Activated CD8-positive, alpha-beta T cell treated with anti-CD3 and anti-CD28 coated beads, Interleukin-2, amount 10 ng/mL, durations not matched to agents 7 days and 5 days (primary cell): ENCODE results near the gene CRADD. TPM values are rescaled to one million over a fixed set of nuclear protein-coding genes. Genes with fewer than 3 reads are reported as not detected.
"Not testable (repeated sequence)": the region's sequence is repeated elsewhere in the genome, so short reads cannot be mapped to it uniquely, and the experiment has no call there.

Source experiments
- ATAC-seq: fragments of 150-1000 bp; cut with Tn5 transposase; one replicate; pipeline ENCODE4 v1.10.0; 2021; ENCODE audit warnings: moderate library complexity
- CTCF ChIA-PET: fragments of 350-600 bp; sonication (Branson Sonifier 250); formaldehyde crosslinking; loops from one replicate; lab custom pipeline; 2021; ENCODE audit warnings: antibody characterized with exemption; lab: Charles Lee
- POLR2A ChIA-PET: fragments of 350-600 bp; sonication (Branson Sonifier 250); formaldehyde crosslinking; loops from one replicate; lab custom pipeline; 2021; ENCODE audit warnings: antibody characterized with exemption; lab: Charles Lee
- DNase-seq: peaks from one replicate; pipeline ENCODE4 v3.0.0-alpha.2; 2020
- H3K27ac Mint-ChIP-seq: one replicate; pipeline ENCODE4 v1.8.0; 2021; ENCODE audit warnings: mild to moderate bottlenecking, mixed read lengths
- H3K27me3 Mint-ChIP-seq: one replicate; pipeline ENCODE4 v1.8.0; 2021; ENCODE audit warnings: low read depth, mixed read lengths
- H3K36me3 Mint-ChIP-seq: one replicate; pipeline ENCODE4 v1.8.0; 2021; ENCODE audit warnings: low read depth, mixed read lengths
- H3K4me1 Mint-ChIP-seq: one replicate; pipeline ENCODE4 v1.8.0; 2021; ENCODE audit warnings: low read depth, mixed read lengths
- H3K4me3 Mint-ChIP-seq: one replicate; pipeline ENCODE4 v1.8.0; 2021; ENCODE audit warnings: mild to moderate bottlenecking, mixed read lengths
- H3K9me3 Mint-ChIP-seq: one replicate; pipeline ENCODE4 v1.8.0; 2022; ENCODE audit warnings: mixed read lengths; ENCODE audit not compliant: insufficient read depth
- total RNA-seq, 2 experiments: library from RNA; stranded (reverse); gene quantifications; one replicate each; pipeline ENCODE4 v1.2.3, GENCODE V29; 2021

The CRADD gene
- total RNA-seq, 2 experiments from 2014 or later = 10.8 to 14.6 TPM

GRCh38 chr12:93873561-93873960 is 196.4 kb downstream of the CRADD start:
- Mint-ChIP-seq H3K36me3 (peaks cover 17% of the 10 kb centered on the region), H3K4me3 (no peak overlapping the region), H3K9me3 (peaks cover 60% of the 10 kb centered on the region), H3K27ac (no peak overlapping the region), H3K4me1 (no peaks in the 10 kb centered on the region), H3K27me3 (peaks cover 9% of the 10 kb centered on the region)
- ChIA-PET CTCF (interaction anchor here (0.6 kb wide), 1 partner anchor 20 kb away, joined by 3 read pairs; no protein-coding TSS in a partner anchor), POLR2A (no interaction called here)
- no peak for DNase-seq
- no peak for ATAC-seq

DNA sequence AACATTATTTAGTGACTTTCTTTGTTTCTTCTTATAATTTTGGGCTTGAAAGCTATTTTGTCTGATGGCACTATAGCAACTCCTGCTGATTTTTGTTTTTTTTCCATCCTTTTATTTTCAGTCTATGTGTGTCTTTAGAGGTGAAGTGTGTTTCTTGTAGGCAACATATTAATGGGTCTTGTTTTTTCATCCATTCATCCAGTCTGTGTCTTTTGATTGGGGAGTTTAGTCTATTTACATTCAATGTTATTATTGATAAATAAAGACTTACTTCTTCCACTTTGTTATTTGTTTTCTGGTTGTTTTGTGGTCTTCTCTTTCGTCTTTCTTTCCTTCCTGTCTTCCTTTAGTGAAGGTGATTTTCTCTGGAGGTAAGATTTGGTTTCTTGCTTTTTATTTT is 198.0 kb downstream of the CRADD start:
- ATAC-seq (no peak), DNase-seq (no peak)
- Mint-ChIP-seq H3K36me3 (peaks cover 17% of the 10 kb centered on the region), H3K4me1 (peaks cover 3% of the 10 kb centered on the region), H3K9me3 (peaks cover 46% of the 10 kb centered on the region), H3K27ac (no peak overlapping the region), H3K4me3 (no peak overlapping the region), H3K27me3 (peaks cover 6% of the 10 kb centered on the region)
- POLR2A ChIA-PET = no interaction called here
- CTCF ChIA-PET = no interaction called here

DNA sequence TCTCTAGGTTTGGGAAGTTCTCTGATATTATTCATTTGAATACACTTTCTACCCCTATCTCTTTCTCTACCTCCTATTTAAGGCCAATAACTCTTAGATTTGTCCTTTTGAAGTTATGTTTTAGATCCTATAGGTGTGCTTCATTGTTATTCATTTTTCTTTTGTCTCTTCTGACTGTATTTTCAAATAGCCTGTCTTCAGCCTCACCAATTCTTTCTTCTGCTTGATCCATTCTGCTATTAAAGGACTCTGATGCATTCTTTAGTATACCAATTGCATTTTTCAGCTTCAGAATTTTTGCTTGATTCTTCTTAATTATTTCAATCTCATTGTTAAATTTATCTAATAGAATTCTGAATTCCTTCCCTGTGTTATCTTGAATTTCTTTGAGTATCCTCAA is 199.2 kb downstream of the CRADD start:
- DNase-seq (no peak), ATAC-seq (no peak)
- Mint-ChIP-seq H3K4me3 (no peak overlapping the region), H3K27me3 (peaks cover 6% of the 10 kb centered on the region), H3K4me1 (peaks cover 15% of the 10 kb centered on the region), H3K36me3 (peaks cover 20% of the 10 kb centered on the region), H3K9me3 (peaks cover 46% of the 10 kb centered on the region), H3K27ac (no peak overlapping the region)
- ChIA-PET CTCF (no interaction called here), POLR2A (no interaction called here)

DNA sequence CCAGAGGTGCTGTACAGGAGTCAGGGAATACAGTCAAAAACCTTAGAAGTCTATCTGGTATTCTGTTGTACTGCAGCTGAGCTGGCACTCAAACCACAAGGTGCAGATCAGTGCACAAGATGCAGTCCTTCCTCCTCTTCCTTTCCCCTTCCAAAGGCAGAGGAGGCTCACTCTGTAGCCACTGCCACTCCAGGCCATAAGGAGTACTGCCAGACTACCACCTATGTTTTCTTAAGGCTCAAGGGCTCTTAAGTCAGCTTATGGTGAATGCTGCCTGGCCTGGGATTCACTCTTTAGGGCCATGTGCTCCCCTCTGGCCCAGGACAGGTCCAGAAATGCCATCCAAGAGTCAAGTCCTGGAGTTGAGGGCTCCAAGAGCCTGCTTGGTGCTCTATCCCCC is 200.3 kb downstream of the CRADD start:
- Mint-ChIP-seq H3K4me3 (no peak overlapping the region), H3K9me3 (peaks cover 42% of the 10 kb centered on the region), H3K4me1 (peaks cover 18% of the 10 kb centered on the region), H3K27me3 (peaks cover 6% of the 10 kb centered on the region), H3K36me3 (peaks cover 18% of the 10 kb centered on the region), H3K27ac (no peak overlapping the region)
- DNase-seq (no peak), ATAC-seq (no peak)
- ChIA-PET POLR2A (no interaction called here), CTCF (no interaction called here)

DNA sequence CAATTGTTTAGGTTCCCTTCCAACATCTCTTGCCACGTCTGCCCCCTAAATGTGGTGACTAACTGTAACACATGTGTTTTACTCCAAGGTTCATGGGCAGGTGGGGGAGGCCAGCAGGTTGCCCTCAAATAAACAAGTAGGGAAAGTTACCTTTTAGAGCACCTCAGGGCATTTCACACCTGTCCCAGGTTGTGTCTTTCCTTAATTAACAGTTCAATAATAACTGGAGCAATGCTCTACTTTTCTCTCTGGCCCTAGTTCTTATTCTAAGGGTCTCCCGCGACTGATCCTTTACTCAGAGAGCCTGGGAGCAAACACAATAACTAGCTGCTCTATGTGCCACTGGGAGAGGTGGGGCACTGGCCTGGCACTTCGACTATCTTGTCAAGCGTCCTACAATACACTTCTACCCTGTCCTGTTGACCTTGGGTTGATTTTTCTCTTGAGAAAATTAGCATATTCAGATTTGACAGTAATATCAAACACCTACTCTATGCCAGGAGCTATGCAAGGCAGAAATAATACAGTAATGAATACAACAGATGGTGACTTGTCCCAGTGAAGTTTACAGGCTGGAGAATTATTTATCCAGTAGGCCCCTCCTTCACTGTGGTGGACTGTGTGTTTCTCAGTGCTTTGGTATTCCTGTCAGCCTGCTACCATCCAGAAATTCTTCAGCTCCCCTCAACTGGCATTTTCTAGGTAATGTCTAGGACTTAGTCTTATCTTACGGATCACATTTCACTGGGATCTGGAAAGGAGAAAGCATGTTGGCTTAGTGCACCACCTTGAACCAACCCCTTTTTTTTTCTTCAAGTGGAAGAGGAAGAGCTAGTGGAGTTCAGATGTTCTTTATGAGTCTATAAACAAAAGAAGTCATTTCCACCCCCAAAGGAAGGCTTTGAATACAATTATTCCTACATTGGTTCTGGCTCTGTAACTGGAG is 202.6 kb downstream of the CRADD start:
- Mint-ChIP-seq H3K9me3 (peaks cover 21% of the 10 kb centered on the region), H3K36me3 (peaks cover 12% of the 10 kb centered on the region), H3K27me3 (no peaks in the 10 kb centered on the region), H3K4me3 (no peak overlapping the region), H3K27ac (peak overlapping the region; percentile 34), H3K4me1 (peaks cover 18% of the 10 kb centered on the region)
- POLR2A ChIA-PET = no interaction called here
- DNase-seq = no peak
- ATAC-seq = no peak
- CTCF ChIA-PET = interaction anchor here (0.8 to 1.3 kb wide), 3 partner anchors 24 to 221 kb away, joined by 3 read pairs; no protein-coding TSS in a partner anchor

DNA sequence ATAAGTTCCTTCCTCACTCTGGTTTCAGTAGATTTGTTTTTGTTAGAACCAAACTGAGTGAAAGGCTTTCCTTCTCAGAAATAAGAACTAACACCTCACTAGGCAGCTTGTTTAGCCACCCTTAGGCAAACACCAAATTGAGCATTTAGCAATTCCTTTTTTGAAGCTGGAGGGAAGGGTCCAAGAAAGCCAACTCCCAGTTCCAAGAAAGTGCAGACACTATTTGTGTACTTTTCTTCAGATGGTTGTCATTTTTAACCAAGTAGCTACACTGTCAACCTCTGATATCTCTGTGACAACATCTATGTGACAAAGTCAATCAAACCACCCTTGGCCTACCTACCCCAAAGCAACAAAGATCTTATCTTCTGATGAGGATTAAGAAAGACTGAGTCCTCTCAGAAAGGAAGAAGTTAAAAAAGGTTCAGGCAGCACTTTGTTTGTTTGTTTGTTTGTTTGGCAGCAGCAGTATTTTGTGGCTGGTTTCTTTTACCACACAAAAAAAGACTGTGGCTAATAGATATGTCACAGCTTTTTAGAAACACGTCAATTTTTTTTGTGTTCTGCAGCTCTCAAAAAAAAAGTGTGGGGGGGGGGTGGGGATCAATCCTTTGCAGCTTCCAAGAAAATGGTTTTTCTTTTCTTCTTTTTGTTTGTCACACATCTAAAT is 203.8 kb downstream of the CRADD start:
- H3K9me3 Mint-ChIP-seq = peaks cover 10% of the 10 kb centered on the region
- DNase-seq = no peak
- peak overlapping the region; percentile 74 for H3K27ac Mint-ChIP-seq
- POLR2A ChIA-PET = interaction anchor here (0.6 kb wide), 1 partner anchor 30 kb away, joined by 4 read pairs; no protein-coding TSS in a partner anchor
- peak; percentile 74 for ATAC-seq
- H3K36me3 Mint-ChIP-seq = peaks cover 12% of the 10 kb centered on the region
- H3K4me1 Mint-ChIP-seq = peaks cover 18% of the 10 kb centered on the region
- H3K4me3 Mint-ChIP-seq = no peak overlapping the region
- H3K27me3 Mint-ChIP-seq = no peaks in the 10 kb centered on the region
- CTCF ChIA-PET = interaction anchor here (0.6 to 1.3 kb wide), 5 partner anchors 23 to 221 kb away, joined by 3 to 4 read pairs (median 3); no protein-coding TSS in a partner anchor

GRCh38 chr12:93882763-93883162 is 205.6 kb downstream of the CRADD start:
- no peaks in the 10 kb centered on the region for H3K9me3 Mint-ChIP-seq
- no peak overlapping the region for H3K27ac Mint-ChIP-seq
- peaks cover 18% of the 10 kb centered on the region for H3K4me1 Mint-ChIP-seq
- DNase-seq = no peak
- no peaks in the 10 kb centered on the region for H3K27me3 Mint-ChIP-seq
- peaks cover 5% of the 10 kb centered on the region for H3K36me3 Mint-ChIP-seq
- ATAC-seq = no peak
- CTCF ChIA-PET = no interaction called here
- H3K4me3 Mint-ChIP-seq = no peak overlapping the region
- POLR2A ChIA-PET = no interaction called here

- POLR2A ChIA-PET = no interaction called here
- CTCF ChIA-PET = no interaction called here
- H3K4me3 Mint-ChIP-seq = no peak overlapping the region
These were observed 206.4 kb downstream of the CRADD start for GRCh38 chr12:93883436-93884154.

DNA sequence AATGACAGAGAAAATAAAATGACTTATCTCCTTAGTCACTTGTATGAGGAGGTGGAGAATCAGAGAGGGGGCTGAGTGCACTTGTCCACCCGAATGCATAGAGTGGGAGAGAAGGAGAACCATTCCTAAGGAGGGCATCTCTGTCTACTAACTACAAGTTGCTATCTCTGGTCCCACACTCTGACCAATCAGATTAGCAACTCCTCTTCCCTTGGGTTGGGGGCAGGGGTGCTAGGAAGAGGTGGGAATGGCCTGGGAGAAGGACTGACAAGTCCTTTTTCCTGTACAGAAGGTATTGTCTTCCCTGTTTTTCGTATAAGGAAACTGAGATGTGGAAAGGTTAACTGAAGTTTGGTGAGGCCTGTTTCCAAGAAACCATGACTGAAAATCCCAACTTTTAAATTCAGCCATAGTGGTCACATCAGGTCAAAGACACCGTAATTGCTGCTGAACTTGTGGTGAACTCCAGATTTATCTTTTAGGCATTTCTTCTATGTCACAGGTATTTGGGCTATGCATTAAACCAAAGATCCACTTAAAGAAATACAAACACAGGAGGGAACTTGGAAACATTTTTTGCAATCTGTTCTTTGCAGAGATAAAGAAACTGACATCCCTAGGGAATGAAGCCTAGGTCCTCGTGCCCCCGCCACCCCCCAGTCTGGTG is 207.8 kb downstream of the CRADD start:
- CTCF ChIA-PET = no interaction called here
- Mint-ChIP-seq H3K9me3 (no peaks in the 10 kb centered on the region), H3K27me3 (no peaks in the 10 kb centered on the region), H3K27ac (no peak overlapping the region), H3K4me1 (peaks cover 18% of the 10 kb centered on the region), H3K36me3 (peaks cover 3% of the 10 kb centered on the region), H3K4me3 (no peak overlapping the region)
- POLR2A ChIA-PET = no interaction called here
- ATAC-seq (no peak), DNase-seq (no peak)

More at GRCh38 chr12:93883436-93884154, 206.4 kb downstream of the CRADD start:
- peaks cover 18% of the 10 kb centered on the region for H3K4me1 Mint-ChIP-seq
- ATAC-seq (no peak), DNase-seq (no peak)
- H3K36me3 Mint-ChIP-seq = peaks cover 5% of the 10 kb centered on the region
- no peaks in the 10 kb centered on the region for H3K27me3 Mint-ChIP-seq
- no peak overlapping the region for H3K27ac Mint-ChIP-seq
- no peaks in the 10 kb centered on the region for H3K9me3 Mint-ChIP-seq

GRCh38 chr12:93885973-93886532 is 208.9 kb downstream of the CRADD start:
- H3K36me3 Mint-ChIP-seq, H3K27me3 Mint-ChIP-seq, ATAC-seq, H3K9me3 Mint-ChIP-seq, H3K27ac Mint-ChIP-seq, H3K4me1 Mint-ChIP-seq, POLR2A ChIA-PET, CTCF ChIA-PET, DNase-seq, H3K4me3 Mint-ChIP-seq: not testable (repeated sequence)
